Suppressor macrophage treated with lipopolysaccharide for 4 hours (primary cell): ENCODE results near the gene SLC13A4.
A peak's percentile ranks its signal among the peaks of the same experiment; 100 is the strongest.
"Not testable (repeated sequence)": the region's sequence is repeated elsewhere in the genome, so short reads cannot be mapped to it uniquely, and the experiment has no call there.

ENCODE experiments used
- DNase-seq: peaks from one replicate; pipeline ENCODE4 v3.0.0-alpha.2; 2020

Gene SLC13A4

GRCh38 chr7:135659159-135659846, 68.7 kb downstream of the SLC13A4 start:
- peak; percentile 42 for DNase-seq

GRCh38 chr7:135658564-135658963, 69.4 kb downstream of the SLC13A4 start:
- no peak for DNase-seq

DNA sequence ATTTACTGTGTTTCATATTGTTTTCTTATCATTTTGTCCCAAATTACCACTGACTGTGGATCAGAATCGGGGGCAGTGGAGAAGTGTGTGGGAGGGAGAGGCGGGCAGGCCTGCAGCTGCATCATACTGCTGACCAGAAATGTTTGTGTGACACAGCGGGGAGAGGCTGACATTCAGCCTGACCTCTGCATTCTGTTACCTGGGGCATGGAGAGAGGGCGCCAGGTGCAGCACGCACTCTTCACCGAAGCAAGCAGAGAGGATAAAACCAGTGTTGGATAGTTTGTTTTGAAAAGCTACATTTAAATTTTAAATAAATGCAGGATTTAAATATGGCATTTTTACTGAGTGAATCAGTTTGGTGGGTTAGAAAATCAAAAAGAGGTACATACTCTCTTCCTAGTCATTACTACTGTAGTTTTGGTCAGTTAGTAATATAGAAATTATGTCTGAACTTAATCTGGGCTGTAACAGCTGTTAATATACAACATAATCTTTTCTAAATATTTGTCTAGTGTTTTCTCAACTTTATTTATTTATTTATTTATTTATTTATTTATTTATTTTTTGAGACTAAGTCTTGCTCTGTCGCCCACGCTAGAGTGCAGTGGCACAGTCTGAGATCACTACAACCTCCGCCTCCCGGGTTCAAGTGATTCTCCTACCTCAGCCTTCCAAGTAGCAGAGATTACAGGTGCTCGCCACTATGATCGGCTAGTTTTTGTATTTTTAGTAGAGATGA, 74.5 kb downstream of the SLC13A4 start:
- DNase-seq, result no peak

- peak; percentile 82 for DNase-seq
Observed at GRCh38 chr7:135650831-135651573, 77.0 kb downstream of the SLC13A4 start.

GRCh38 chr7:135648235-135648634, 79.8 kb downstream of the SLC13A4 start:
- no peak for DNase-seq

DNA sequence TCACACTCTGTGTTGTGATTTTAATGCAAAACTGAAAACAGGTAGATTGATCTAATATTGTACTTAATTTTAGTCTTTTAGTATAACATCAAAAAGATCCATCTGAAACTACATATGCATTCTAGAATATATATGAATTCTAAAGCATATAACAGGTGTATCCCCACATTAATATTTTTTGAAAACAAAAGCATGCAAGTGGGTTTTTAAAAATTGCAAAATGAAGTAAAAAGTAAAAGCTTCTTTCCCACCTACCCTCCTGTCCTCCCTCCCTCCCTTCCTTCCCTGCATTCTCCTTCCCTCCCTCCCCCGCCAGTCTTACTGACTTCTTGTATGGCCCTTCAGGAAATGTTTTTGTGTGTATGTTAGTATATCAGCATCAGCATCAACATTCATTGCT, 80.2 kb downstream of the SLC13A4 start:
- no peak for DNase-seq

GRCh38 chr7:135645296-135645904, 82.6 kb downstream of the SLC13A4 start:
- DNase-seq, result peak; percentile 53

- DNase-seq, result no peak
Observed at GRCh38 chr7:135644729-135645128, 83.3 kb downstream of the SLC13A4 start.

GRCh38 chr7:135644154-135644553, 83.8 kb downstream of the SLC13A4 start:
- no peak for DNase-seq

DNA sequence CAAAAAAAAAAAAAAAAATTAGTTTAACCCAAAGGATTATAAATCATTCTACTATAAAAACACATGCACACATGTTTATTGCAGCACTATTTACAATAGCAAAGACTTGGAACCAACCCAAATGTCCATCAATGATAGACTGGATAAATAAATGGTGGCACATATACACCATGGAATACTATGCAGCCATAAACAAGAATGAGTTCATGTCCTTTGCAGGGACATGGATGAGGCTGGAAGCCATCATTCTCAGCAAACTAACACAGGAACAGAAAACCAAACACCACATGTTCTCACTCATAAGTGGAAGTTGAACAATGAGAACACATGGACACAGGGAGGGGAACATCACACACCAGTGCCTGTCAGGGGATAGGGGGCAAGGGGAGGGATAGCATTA, 88.3 kb downstream of the SLC13A4 start:
- not testable (repeated sequence) for DNase-seq

- no peak for DNase-seq
Observed at GRCh38 chr7:135634191-135634878, 93.7 kb downstream of the SLC13A4 start.
